ENCODE measurements around the gene PER2. TPM values are rescaled to one million over a fixed set of nuclear protein-coding genes. Genes with fewer than 3 reads are reported as not detected.
A peak's percentile ranks its signal among the peaks of the same experiment; 100 is the strongest.

The PER2 gene
- total and polyA plus RNA-seq, 2 of the 13 experiments (the other 11 are each of a cell fraction or from before 2014, with no cell fraction given) = 5.1 to 9.4 TPM

GRCh38 chr2:238286095-238286494 lies 2.3 kb downstream of the PER2 start (continued):
- TF ChIP-seq SP5 (CRISPR knock-in tag; IDR thresholded peaks at IDR 0.05; ENCODE audit: borderline replicate concordance, low read depth) (no peak), MBNL3 (CRISPR knock-in tag; conservative IDR thresholded peaks at IDR 0.05) (no peak), ZNF430 (CRISPR knock-in tag; IDR thresholded peaks at IDR 0.05) (peak; percentile 1), KLF13 (CRISPR knock-in tag; IDR thresholded peaks at IDR 0.05) (no peak), IRX3 (CRISPR knock-in tag; IDR thresholded peaks at IDR 0.05; ENCODE audit: borderline replicate concordance, low read depth) (no peak), ZIK1 (CRISPR knock-in tag; IDR thresholded peaks at IDR 0.05; ENCODE audit: borderline replicate concordance, low read depth) (no peak), ARNTL (CRISPR knock-in tag; IDR thresholded peaks at IDR 0.05) (0 out of 2 replicates have a peak, but pooled peaks have one; percentile 21), ATF1 (CRISPR knock-in tag; IDR thresholded peaks at IDR 0.05) (no peak), ZNF766 (CRISPR knock-in tag; IDR thresholded peaks at IDR 0.05; ENCODE audit: borderline replicate concordance) (no peak), FOXP4 (CRISPR knock-in tag; IDR thresholded peaks at IDR 0.05) (no peak), ESRRA (CRISPR knock-in tag; IDR thresholded peaks at IDR 0.05; ENCODE audit: low read depth) (no peak), DPF2 (CRISPR knock-in tag; IDR thresholded peaks at IDR 0.05; ENCODE audit: borderline replicate concordance, low read depth) (no peak), FOXK2 (IDR thresholded peaks at IDR 0.05) (no peak), ZNF407 (CRISPR knock-in tag; IDR thresholded peaks at IDR 0.05; ENCODE audit: not compliant biosample characterization) (peak; percentile 7), IRF2 (CRISPR knock-in tag; IDR thresholded peaks at IDR 0.05) (no peak)
- TF ChIP-seq, protein P1, sequence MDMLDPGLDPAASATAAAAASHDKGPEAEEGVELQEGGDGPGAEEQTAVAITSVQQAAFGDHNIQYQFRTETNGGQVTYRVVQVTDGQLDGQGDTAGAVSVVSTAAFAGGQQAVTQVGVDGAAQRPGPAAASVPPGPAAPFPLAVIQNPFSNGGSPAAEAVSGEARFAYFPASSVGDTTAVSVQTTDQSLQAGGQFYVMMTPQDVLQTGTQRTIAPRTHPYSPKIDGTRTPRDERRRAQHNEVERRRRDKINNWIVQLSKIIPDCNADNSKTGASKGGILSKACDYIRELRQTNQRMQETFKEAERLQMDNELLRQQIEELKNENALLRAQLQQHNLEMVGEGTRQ (IDR thresholded peaks at IDR 0.05; ENCODE audit: low read depth, low read length) = no peak
- TF ChIP-seq, protein P1 (CRISPR knock-in tag; IDR thresholded peaks at IDR 0.05; ENCODE audit: borderline replicate concordance) = no peak
- TF ChIP-seq, protein P2, sequence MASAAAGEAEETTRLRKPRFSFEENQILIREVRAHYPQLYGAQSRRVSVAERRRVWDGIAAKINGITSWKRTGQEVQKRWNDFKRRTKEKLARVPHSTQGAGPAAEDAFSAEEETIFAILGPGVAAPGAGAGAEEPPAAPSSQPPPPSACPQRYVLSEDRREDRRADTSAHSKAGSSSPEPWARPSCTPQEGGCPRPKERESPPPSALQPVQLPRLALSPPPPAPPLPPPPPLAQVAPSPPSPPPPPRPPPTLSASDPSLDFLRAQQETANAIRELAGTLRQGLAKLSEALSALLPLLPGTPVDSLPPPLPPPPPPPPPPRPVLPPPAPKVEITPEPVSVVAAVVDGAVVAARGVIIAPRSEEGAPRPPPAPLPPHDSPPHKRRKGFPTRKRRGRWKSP (CRISPR knock-in tag; IDR thresholded peaks at IDR 0.05) = 0 out of 2 replicates have a peak, but pooled peaks have one; percentile 19
